T-helper 17 cell (primary cell): Measurements from ENCODE around the gene DNMT3A. TPM values are rescaled to one million over a fixed set of nuclear protein-coding genes. Genes with fewer than 3 reads are reported as not detected.

Experiments used
- ATAC-seq: fragments of 150-1000 bp; cut with Tn5 transposase; 2 replicates; pipeline ENCODE4 v1.10.0; 2021; ENCODE audit warnings: mild to moderate bottlenecking, moderate library complexity
- DNase-seq, 3 donors: peaks; one replicate each; pipeline versions ENCODE4 v3.0.0 to v3.0.0-alpha.2; 2020 to 2021
- H3K9me3 ChIP-seq: one replicate; pipeline ENCODE4 v1.7.0; 2013; ENCODE audit warnings: low read length, mild to moderate bottlenecking; ENCODE audit not compliant: control insufficient read depth, poor library complexity, severe bottlenecking
- H3K27ac Mint-ChIP-seq: one replicate; pipeline ENCODE4 v1.8.0; 2022; ENCODE audit warnings: mild to moderate bottlenecking, moderate library complexity, mixed read lengths
- H3K27me3 Mint-ChIP-seq: one replicate; pipeline ENCODE4 v1.8.0; 2022; ENCODE audit warnings: mixed read lengths
- H3K36me3 Mint-ChIP-seq: one replicate; pipeline ENCODE4 v1.8.0; 2022; ENCODE audit warnings: low read depth, mixed read lengths
- H3K4me1 Mint-ChIP-seq: one replicate; pipeline ENCODE4 v1.8.0; 2022; ENCODE audit warnings: mild to moderate bottlenecking, mixed read lengths
- H3K4me3 Mint-ChIP-seq: one replicate; pipeline ENCODE4 v1.8.0; 2022; ENCODE audit warnings: mild to moderate bottlenecking, moderate library complexity, mixed read lengths
- total RNA-seq, 4 donors: library from RNA in 2 of 4; stranded (reverse) in 2 of 4; gene quantifications; one replicate each; pipeline ENCODE4 v1.2.3 and lab custom pipeline; 2022 to 2026

The DNMT3A gene
- total RNA-seq, 2 donors from 2014 or later, result 62.8 to 67.6 TPM

DNA sequence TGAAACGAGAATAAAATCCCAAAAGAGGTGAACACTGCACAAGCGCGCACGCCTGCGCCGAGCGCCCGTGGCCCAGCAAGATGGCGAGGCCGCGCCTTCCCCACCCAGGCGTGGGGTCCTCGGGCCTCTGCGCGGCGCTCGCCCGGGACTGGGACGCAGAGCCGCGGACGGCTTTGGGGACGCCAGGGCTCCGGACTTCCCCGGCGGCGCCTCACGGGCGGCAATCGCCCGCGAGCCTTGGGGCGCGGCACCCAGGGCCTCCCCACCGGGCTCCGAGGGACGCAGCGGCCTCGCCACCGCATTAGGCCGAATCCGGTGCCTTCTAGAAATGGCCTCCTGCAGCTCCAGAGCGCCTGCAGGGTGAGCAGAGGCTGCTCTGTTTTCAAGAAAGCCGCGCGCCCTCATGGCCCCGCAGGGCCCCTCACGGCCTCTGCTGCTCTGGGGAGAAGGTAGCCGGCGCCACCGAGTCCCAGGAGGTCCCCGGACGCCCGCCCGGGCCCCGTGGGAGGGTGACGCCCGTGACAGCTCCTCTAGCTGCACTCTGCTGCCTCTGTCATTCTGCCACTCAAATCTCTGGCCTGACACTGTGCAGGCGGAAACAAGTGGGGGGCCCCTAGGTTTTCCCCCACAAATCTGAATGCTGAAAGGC lies 137.4 kb downstream of the DNMT3A start:
- DNase-seq (no peak), ATAC-seq (peak; percentile 67)
- no peaks in the 10 kb centered on the region for H3K27me3 Mint-ChIP-seq
- no peak overlapping the region for H3K4me3 Mint-ChIP-seq
- H3K36me3 Mint-ChIP-seq, result no peaks in the 10 kb centered on the region
- no peaks in the 10 kb centered on the region for H3K9me3 ChIP-seq
- H3K4me1 Mint-ChIP-seq, result peaks cover 9% of the 10 kb centered on the region
- H3K27ac Mint-ChIP-seq, result no peak overlapping the region

DNA sequence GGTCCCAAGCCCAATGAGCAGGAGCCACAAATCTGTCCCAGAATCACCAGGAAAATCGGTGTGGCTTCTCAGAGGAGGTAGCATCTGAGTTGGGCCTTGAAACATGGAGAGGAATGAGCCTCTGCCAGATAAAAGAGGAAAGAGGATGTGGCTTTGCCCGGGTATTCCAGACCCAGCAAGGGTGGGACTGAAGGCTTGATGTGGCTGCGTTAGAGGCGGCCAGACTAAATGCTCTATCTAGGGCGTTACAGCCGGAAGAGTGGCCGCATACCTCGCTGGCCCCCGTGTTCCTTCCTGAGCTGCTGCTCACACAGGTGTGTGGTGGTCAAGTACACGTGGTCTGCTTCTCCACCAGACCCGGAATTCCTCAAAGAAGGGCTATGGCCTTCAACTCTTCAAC lies 139.4 kb downstream of the DNMT3A start:
- no peak for DNase-seq
- H3K4me3 Mint-ChIP-seq, result peak overlapping the region; percentile 61
- H3K9me3 ChIP-seq, result no peaks in the 10 kb centered on the region
- peak overlapping the region; percentile 2 for H3K27ac Mint-ChIP-seq
- peak; percentile 28 for ATAC-seq
- H3K4me1 Mint-ChIP-seq, result peaks cover 7% of the 10 kb centered on the region
- no peaks in the 10 kb centered on the region for H3K36me3 Mint-ChIP-seq
- H3K27me3 Mint-ChIP-seq, result no peaks in the 10 kb centered on the region

DNA sequence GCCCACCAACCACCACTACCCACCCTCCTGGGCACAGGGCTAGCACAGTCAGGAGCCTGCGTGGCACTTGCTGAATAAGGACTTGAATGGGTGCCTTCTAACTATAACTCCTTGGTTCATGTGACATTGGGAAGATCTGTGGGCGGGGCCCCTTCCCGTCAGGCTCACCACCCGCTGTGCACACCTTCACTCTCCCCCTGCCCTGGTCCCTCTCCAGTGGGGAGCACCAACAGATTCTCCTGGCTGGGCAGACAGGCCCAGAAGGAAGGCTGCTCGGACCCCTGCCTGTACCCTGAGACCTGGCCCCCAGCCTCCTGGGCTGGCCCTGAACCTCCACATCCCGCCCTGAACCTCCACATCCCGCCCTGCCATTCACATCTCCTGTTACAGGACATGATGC lies 139.9 kb downstream of the DNMT3A start:
- Mint-ChIP-seq H3K27ac (peak overlapping the region; percentile 2), H3K27me3 (no peaks in the 10 kb centered on the region), H3K4me3 (no peak overlapping the region)

DNA sequence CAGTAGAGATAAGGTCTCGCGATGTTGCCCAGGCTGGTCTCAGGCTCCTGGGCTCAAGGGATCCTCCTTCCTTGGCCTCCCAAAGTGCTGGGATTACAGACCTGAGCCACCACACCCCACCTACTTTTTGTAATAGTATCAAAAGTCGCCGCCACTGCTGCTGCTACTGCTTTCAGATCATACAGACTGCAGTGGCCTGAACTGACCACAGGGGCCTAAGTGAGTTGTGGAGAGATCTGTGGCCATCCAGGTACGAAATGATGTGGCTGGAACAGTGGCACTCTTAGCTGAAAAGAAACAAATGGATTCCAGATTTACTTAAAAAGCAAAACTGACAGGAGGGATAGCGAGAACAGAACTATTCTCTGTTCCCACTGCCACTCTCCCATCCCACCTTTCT lies 140.5 kb downstream of the DNMT3A start:
- peaks cover 7% of the 10 kb centered on the region for H3K4me1 Mint-ChIP-seq
- H3K36me3 Mint-ChIP-seq, result no peaks in the 10 kb centered on the region
- no peaks in the 10 kb centered on the region for H3K9me3 ChIP-seq
- H3K4me3 Mint-ChIP-seq, result peak overlapping the region; percentile 28
- ATAC-seq (no peak), DNase-seq (no peak)
- H3K27ac Mint-ChIP-seq, result peak overlapping the region; percentile 29
- H3K27me3 Mint-ChIP-seq, result no peaks in the 10 kb centered on the region

More for the DNA sequence above, 139.9 kb downstream of the DNMT3A start:
- DNase-seq (no peak), ATAC-seq (no peak)
- peaks cover 7% of the 10 kb centered on the region for H3K4me1 Mint-ChIP-seq
- no peaks in the 10 kb centered on the region for H3K9me3 ChIP-seq
- no peaks in the 10 kb centered on the region for H3K36me3 Mint-ChIP-seq

DNA sequence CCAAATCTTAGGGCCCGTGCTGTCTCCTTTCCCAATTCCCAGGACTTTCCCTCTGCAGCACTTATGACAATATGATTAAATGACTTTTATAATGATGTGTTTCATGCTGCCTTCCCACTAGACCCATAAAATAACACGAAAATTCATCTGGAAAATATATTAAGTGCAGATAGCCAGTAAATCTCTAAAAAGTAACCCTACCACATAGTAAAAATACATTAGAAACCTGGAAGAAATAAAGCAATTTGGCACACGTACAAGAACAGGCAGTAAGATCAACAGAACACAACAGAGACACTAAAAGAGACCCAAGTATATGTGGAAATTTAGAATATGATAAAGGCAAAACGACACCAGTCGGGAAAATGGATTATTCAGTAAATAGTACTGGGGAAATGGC lies 143.1 kb downstream of the DNMT3A start:
- Mint-ChIP-seq H3K27me3 (no peaks in the 10 kb centered on the region), H3K36me3 (no peaks in the 10 kb centered on the region), H3K4me1 (peaks cover 7% of the 10 kb centered on the region), H3K27ac (no peak overlapping the region), H3K4me3 (no peak overlapping the region)
- no peak for DNase-seq
- no peak for ATAC-seq
- no peaks in the 10 kb centered on the region for H3K9me3 ChIP-seq

DNA sequence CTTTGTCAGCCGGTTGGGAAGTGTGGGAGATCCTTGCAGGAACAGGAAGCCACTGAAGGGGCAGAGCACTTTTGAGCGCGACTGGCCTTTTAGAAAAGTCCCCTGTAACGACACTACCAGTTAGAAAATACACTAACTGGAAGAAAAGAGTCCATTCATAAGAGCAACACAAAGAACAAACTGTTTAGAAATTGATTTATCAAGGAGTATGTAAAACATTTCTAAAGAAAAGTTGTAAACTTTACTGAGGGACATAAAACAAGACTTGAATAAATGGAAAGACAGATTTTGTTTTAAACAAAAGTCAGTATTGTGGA lies 143.6 kb downstream of the DNMT3A start:
- Mint-ChIP-seq H3K36me3 (no peaks in the 10 kb centered on the region), H3K4me1 (peaks cover 7% of the 10 kb centered on the region), H3K27ac (no peak overlapping the region), H3K4me3 (no peak overlapping the region), H3K27me3 (no peaks in the 10 kb centered on the region)
- ATAC-seq (no peak), DNase-seq (no peak)
- H3K9me3 ChIP-seq, result no peaks in the 10 kb centered on the region

DNA sequence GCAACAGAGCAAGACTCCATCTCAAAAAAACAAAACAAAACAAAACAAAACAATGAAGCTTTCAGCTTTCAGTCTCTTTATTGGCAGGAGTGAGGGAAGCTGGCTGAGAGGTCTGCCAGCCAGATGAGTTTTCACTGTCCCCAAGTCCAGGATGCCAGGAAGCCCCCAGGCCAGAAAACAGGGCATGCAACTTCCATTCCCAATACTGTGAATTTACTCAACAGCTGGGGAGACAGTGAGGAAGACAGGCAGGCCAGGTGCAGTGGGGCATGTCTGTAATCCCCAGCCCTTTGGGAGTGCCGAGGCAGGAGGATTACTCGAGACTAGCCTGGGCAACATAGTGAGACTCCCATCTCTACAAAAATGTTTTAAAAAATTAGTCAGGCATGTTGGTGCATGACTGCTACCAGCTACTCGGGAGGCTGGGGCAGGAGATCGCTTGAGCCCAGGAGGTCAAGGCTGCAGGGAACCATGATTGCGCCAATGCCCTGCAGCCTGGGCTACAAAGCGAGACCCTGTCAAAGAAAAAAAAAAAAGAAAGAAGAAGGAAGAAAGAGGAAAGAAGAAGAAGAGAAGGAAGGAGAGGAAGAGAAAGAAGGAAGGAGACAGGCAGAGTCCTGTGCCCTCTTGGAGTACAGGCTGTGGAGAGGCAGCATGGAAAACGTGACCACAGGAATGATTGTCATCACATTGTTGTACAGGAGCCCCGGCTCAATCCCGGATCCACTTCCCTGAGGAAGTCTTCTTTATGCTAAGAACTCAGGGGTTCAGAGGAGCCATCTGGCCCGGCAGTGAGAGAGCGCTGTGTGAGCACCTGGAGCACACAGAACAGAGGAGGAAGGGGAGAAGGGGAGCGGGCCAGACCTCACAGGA lies 144.2 kb downstream of the DNMT3A start:
- Mint-ChIP-seq H3K27me3 (no peaks in the 10 kb centered on the region), H3K27ac (peak overlapping the region; percentile 47), H3K4me3 (no peak overlapping the region), H3K36me3 (no peaks in the 10 kb centered on the region), H3K4me1 (peaks cover 7% of the 10 kb centered on the region)
- DNase-seq, result no peak
- no peak for ATAC-seq
- no peaks in the 10 kb centered on the region for H3K9me3 ChIP-seq

DNA sequence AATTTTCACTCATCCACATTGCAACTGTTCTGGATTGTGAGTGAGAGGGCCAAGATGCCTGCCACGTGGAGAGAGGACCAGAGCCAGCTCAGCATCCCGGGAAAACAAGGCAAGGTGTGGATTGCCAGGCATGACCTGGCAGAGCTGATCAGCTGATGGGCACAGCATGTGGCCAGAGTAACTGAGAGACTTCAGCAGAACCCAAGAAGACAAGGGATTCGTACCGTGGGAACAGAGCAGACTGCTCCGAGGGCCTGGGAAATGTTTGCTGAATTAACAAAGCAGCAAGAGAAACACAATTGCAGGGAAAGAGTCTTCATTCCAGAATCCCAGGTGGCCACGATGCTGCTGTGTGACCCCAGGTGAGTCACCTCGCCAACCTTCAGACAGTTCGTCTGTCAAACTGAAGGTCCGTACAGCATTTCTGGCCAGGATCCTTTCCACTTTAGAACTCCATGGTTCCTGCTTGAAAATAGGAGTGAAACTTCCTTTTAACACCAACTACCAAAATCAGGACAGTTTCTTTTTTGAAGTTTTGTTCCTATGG lies 147.1 kb downstream of the DNMT3A start:
- peaks cover 6% of the 10 kb centered on the region for H3K4me1 Mint-ChIP-seq

DNA sequence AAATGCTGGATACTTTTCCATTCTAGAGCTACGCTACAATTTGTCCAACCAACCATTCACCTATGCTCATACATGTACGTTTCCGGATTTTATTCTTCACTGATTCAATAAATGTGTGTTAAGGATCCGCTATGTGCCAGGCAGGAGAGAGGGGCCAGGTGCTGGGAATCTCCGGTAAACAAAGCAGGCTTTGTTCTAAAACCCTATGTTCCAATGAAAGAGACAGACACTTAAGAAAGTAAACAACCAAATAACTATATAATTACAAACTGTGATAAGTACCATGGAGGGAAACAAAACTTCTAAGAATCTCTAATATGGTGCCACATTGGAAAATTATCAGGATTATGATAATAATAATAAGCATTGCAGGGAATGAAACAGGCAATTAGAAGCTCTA lies 151.2 kb downstream of the DNMT3A start:
- Mint-ChIP-seq H3K27me3 (peaks cover 25% of the 10 kb centered on the region), H3K36me3 (peaks cover 2% of the 10 kb centered on the region), H3K4me3 (no peak overlapping the region), H3K27ac (peak overlapping the region; percentile 73), H3K4me1 (peaks cover 6% of the 10 kb centered on the region)
- DNase-seq, result no peak
- no peak for ATAC-seq
- H3K9me3 ChIP-seq, result no peaks in the 10 kb centered on the region

More for the DNA sequence above, 147.1 kb downstream of the DNMT3A start:
- no peaks in the 10 kb centered on the region for H3K9me3 ChIP-seq
- no peak for ATAC-seq
- DNase-seq, result no peak
- Mint-ChIP-seq H3K27me3 (peaks cover 14% of the 10 kb centered on the region), H3K36me3 (peaks cover 2% of the 10 kb centered on the region), H3K27ac (no peak overlapping the region), H3K4me3 (no peak overlapping the region)

DNA sequence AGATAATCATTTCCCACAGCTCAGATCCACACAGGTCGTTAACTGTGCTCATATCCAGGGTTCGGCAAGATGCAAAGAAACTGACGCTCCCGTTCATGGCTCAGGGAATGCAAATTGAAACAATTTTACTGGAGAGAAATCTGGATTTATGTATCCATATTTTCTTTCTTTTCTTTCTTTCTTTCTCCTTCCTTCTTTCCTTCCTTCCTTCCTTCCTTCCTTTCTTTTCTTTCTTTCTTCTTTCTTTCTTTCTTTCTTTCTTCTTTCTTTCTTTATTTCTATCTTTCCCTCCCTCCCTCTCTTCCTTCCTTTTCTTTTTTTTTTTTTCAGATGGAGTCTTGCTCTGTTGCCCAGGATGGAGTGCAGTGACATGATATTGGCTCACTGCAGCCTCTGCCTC lies 153.3 kb downstream of the DNMT3A start:
- peaks cover 6% of the 10 kb centered on the region for H3K36me3 Mint-ChIP-seq
- no peak for ATAC-seq
- no peak for DNase-seq
- H3K9me3 ChIP-seq, result no peaks in the 10 kb centered on the region
- H3K27me3 Mint-ChIP-seq, result peaks cover 33% of the 10 kb centered on the region
- no peak overlapping the region for H3K4me3 Mint-ChIP-seq
- peaks cover 11% of the 10 kb centered on the region for H3K4me1 Mint-ChIP-seq
- no peak overlapping the region for H3K27ac Mint-ChIP-seq

DNA sequence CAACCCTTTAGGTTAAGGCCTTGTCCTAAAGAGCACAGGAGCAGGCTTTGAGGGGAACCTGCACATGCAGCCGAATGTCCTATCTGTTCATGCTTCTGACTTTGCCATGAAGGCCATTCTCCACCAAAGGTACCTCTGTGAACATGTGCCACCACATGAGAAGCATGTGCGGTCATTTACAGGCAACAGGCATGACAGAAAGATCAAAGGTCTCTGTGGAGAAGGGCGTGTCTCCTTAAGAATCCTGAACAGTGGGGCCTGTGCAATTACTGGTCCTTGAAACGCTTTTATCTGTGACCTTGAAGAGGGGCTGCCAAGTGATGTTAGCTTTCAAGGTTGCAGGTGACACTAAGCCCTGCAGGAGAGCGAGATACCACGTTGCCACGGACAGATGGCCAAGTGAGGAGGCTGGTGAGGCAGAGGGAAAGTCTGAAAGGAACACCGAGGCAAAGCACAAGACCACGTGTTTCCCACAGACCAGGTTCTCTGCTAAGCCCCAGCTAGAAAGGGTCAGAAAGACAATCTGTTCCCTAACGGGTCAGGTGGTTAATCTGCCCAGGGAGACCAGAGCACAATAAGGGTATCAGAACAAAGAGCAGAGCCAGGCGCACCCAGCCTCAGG lies 153.9 kb downstream of the DNMT3A start:
- H3K4me3 Mint-ChIP-seq, result no peak overlapping the region

DNA sequence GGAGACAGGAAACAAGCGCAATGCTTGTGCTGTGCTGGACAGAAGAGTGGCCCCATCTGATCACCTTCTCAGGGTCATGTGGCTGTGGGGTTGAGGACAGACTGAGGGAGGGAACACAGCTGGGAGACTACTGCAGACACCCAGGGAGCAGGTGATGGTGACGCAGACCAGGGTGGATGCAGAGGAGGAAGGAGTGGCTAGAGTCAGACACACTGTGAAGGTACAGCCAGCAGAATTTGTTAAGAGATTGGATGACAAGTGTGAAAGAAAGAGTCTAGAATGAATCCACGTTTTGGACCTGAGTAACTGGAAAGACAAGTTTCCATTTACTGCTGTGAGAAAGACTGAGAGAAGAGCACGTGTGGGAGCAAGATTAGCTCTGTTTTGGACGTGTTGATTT lies 157.5 kb downstream of the DNMT3A start:
- peaks cover 18% of the 10 kb centered on the region for H3K27me3 Mint-ChIP-seq
- ATAC-seq (no peak), DNase-seq (no peak)
- no peak overlapping the region for H3K4me3 Mint-ChIP-seq
- no peak overlapping the region for H3K27ac Mint-ChIP-seq
- H3K36me3 Mint-ChIP-seq, result peaks cover 3% of the 10 kb centered on the region
- no peaks in the 10 kb centered on the region for H3K9me3 ChIP-seq
- peaks cover 6% of the 10 kb centered on the region for H3K4me1 Mint-ChIP-seq

More for the DNA sequence above, 153.9 kb downstream of the DNMT3A start:
- Mint-ChIP-seq H3K27ac (no peak overlapping the region), H3K36me3 (peaks cover 6% of the 10 kb centered on the region), H3K27me3 (peaks cover 33% of the 10 kb centered on the region), H3K4me1 (peaks cover 11% of the 10 kb centered on the region)
- DNase-seq (no peak), ATAC-seq (no peak)
- no peaks in the 10 kb centered on the region for H3K9me3 ChIP-seq

DNA sequence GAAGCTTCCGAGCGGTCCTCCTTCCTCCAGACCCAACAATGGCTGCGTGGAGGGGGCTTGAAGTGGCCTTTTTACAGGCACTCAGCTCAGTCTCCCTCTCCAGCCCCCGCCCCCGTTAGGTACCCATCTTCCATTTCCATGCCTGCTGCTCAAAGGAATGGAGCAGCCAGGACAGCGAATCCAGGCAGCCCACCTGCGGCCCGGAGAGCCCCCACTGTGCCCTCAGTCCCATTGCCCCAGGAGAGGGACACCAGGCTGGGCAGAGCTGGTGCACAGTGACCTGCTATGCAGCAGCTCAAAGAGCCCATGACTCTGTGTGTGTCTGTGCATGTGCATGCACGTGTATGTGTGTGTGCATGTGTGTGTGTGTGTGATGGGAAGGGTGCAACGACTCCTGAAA lies 162.7 kb downstream of the DNMT3A start:
- DNase-seq, result no peak
- no peak overlapping the region for H3K4me3 Mint-ChIP-seq
- no peak overlapping the region for H3K27ac Mint-ChIP-seq
- H3K27me3 Mint-ChIP-seq, result peaks cover 30% of the 10 kb centered on the region
- peaks cover 6% of the 10 kb centered on the region for H3K4me1 Mint-ChIP-seq
- H3K9me3 ChIP-seq, result no peaks in the 10 kb centered on the region
- H3K36me3 Mint-ChIP-seq, result peaks cover 3% of the 10 kb centered on the region
- ATAC-seq, result no peak
